Testis (tissue), 3 donors: Measurements from ENCODE around the gene PPM1F. TPM values are rescaled to one million over a fixed set of nuclear protein-coding genes. Genes with fewer than 3 reads are reported as not detected.

ENCODE experiments used
- DNase-seq: peaks from one replicate; pipeline ENCODE4 v3.0.0-alpha.2; 2019
- H3K27ac ChIP-seq, 2 donors: fragments of 200-600 bp; sonication (generic); one replicate each; pipeline ENCODE4 v1.5.1; 2019
- H3K27me3 ChIP-seq: fragments of 200-600 bp; sonication (generic); one replicate; pipeline ENCODE4 v1.5.1; 2019
- H3K36me3 ChIP-seq: fragments of 200-600 bp; sonication (generic); one replicate; pipeline ENCODE4 v1.5.1; 2017; ENCODE audit warnings: low read depth; ENCODE audit errors: missing control alignments
- H3K4me1 ChIP-seq: fragments of 200-600 bp; sonication (generic); one replicate; pipeline ENCODE4 v1.5.1; 2019
- H3K4me3 ChIP-seq, 2 donors: fragments of 200-600 bp; sonication (generic); one replicate each; pipeline ENCODE4 v1.5.1; 2017 to 2019
- H3K9me3 ChIP-seq: fragments of 200-600 bp; sonication (generic); one replicate; pipeline ENCODE4 v1.5.1; 2017
- CTCF ChIP-seq, 3 experiments: fragments of 450-650 bp in 2 of 3; fragments of 200-600 bp in 1 of 3; sonication (generic) in 1 of 3; IDR thresholded peaks; one replicate each; pipeline ENCODE4 v1.5.1; 2016 to 2019; ENCODE audit warnings: antibody characterized with exemption in 3 of 3, mild to moderate bottlenecking in 2 of 3, moderate library complexity in 1 of 3
- POLR2A ChIP-seq: fragments of 450-650 bp; IDR thresholded peaks from one replicate; pipeline ENCODE4 v1.6.1; 2017; ENCODE audit warnings: antibody characterized with exemption, mild to moderate bottlenecking, moderate library complexity
- WGBS, 2 donors: methylation state at CpG; one replicate each; pipeline ENCODE4 v1.1.5; 2018; 5-methylcytosine and 5-hydroxymethylcytosine counted together
- intact Hi-C: fragments of 100-400 bp; cut with DNase I; formaldehyde crosslinking; loops from one replicate; pipeline ENCODE4 v1.15.1; 2023; ENCODE audit warnings: low total_unique reads
- polyA plus RNA-seq: library from polyadenylated mRNA; stranded (reverse); fragments of 350-450 nt; fragmentation: Illumina TruSeq; extraction: RNeasy Lipid Tissue Mini Kit (QIAGEN cat#74804); gene quantifications from one replicate; pipeline ENCODE4 v1.2.3, GENCODE V29; 2014; ENCODE audit warnings: low read depth, low replicate concordance; ENCODE audit not compliant: insufficient read depth
- total RNA-seq, 2 donors: library from RNA; depleted of rRNA; stranded (reverse); fragments of >200 nt; gene quantifications; one replicate each; pipeline ENCODE4 v1.2.3, GENCODE V29; 2016

PPM1F gene
- total and polyA plus RNA-seq, 3 donors from 2014 or later: 17.4 to 22.7 (median 22.4) TPM

- H3K27me3 ChIP-seq: no peaks in the 10 kb centered on the region
- WGBS, 2 donors: 50 to 91% methylated on average over 1 to 23 of the region's 23 CpGs
- no peaks in the 10 kb centered on the region for H3K36me3 ChIP-seq
- H3K27ac ChIP-seq: no peak overlapping the region
- no peak for DNase-seq
- intact Hi-C loops: no loop called here
- H3K4me1 ChIP-seq: peaks cover 8% of the 10 kb centered on the region
- no peaks in the 10 kb centered on the region for H3K9me3 ChIP-seq
- no peak overlapping the region for H3K4me3 ChIP-seq
- no peak for TF ChIP-seq CTCF (IDR thresholded peaks at IDR 0.05)
- no peak for TF ChIP-seq POLR2A
Measured at GRCh38 chr22:21961886-21962654, 9.4 kb upstream of the PPM1F start.

- no peak for TF ChIP-seq CTCF (IDR thresholded peaks at IDR 0.05)
- TF ChIP-seq POLR2A: no peak
- no peaks in the 10 kb centered on the region for H3K27me3 ChIP-seq
- intact Hi-C loops: no loop called here
- H3K27ac ChIP-seq: no peak overlapping the region
- WGBS, 2 donors: 87% methylated on average over 18 of the region's 18 CpGs; no CpG with 5 or more reads in 1 of the 2 donors
- H3K4me3 ChIP-seq: no peak overlapping the region
- no peaks in the 10 kb centered on the region for H3K9me3 ChIP-seq
- peaks cover under 1% of the 10 kb centered on the region for H3K4me1 ChIP-seq
- no peak for DNase-seq
- H3K36me3 ChIP-seq: no peaks in the 10 kb centered on the region
Measured at GRCh38 chr22:21961127-21961867, 8.6 kb upstream of the PPM1F start.

- Histone ChIP-seq H3K27me3 (no peaks in the 10 kb centered on the region), H3K4me3 (no peak overlapping the region), H3K9me3 (no peaks in the 10 kb centered on the region), H3K36me3 (no peaks in the 10 kb centered on the region), H3K27ac (no peak overlapping the region), H3K4me1 (no peaks in the 10 kb centered on the region)
- DNase-seq: no peak
- TF ChIP-seq POLR2A: no peak
- no peak for TF ChIP-seq CTCF (IDR thresholded peaks at IDR 0.05)
- 79 to 87% methylated on average over 14 to 24 of the region's 24 CpGs for whole genome bisulfite sequencing, 2 donors
- intact Hi-C loops: no loop called here
Measured at GRCh38 chr22:21960200-21961126, 7.8 kb upstream of the PPM1F start.

- Histone ChIP-seq H3K9me3 (no peaks in the 10 kb centered on the region), H3K27ac (no peak overlapping the region), H3K4me3 (no peak overlapping the region), H3K36me3 (no peaks in the 10 kb centered on the region), H3K4me1 (no peaks in the 10 kb centered on the region), H3K27me3 (no peaks in the 10 kb centered on the region)
- no peak for TF ChIP-seq CTCF (IDR thresholded peaks at IDR 0.05)
- TF ChIP-seq POLR2A: no peak
- WGBS, 2 donors: 75 to 92% methylated on average over 1 to 16 of the region's 18 CpGs
- intact Hi-C loops: no loop called here
- DNase-seq: no peak
Measured at GRCh38 chr22:21959274-21960074, 6.8 kb upstream of the PPM1F start.
